Aortic smooth muscle cell (primary cell): Measurements from ENCODE around the gene VWC2L. TPM values are rescaled to one million over a fixed set of nuclear protein-coding genes. Genes with fewer than 3 reads are reported as not detected.

Source experiments
- total RNA-seq: library from RNA; depleted of rRNA; stranded (reverse); fragments of >200 nt; gene quantifications from 2 replicates; pipeline ENCODE4 v1.2.3, GENCODE V29; 2014

VWC2L gene
- total RNA-seq = under 0.01 TPM in 1 of 2 replicates, not detected in the other

GRCh38 chr2:214410918-214411554 is at the start of gene VWC2L:
Gene VWC2L (plus strand): TSS chr2:214411054. CDS start chr2:214414194, 3,140 bp downstream.

